Stomach (tissue), 4 donors: ENCODE data around the gene NUP210.

Experiments
- POLR2AphosphoS5 ChIP-seq, 3 donors: sonication (generic); formaldehyde crosslinking; IDR thresholded peaks; one replicate each; pipeline ENCODE4 v1.6.1; 2016; ENCODE audit warnings: antibody characterized with exemption in 3 of 3
- TF ChIP-seq, protein P1 (sequence below), 7 experiments: fragments of 450-650 bp in 4 of 7; fragments of 200-600 bp in 3 of 7; sonication (generic) in 3 of 7; IDR thresholded peaks; one replicate each; pipeline ENCODE4 v1.5.1; 2016 to 2019; ENCODE audit warnings: antibody characterized with exemption in 7 of 7, control low read depth in 2 of 7, mild to moderate bottlenecking in 1 of 7

DNA sequence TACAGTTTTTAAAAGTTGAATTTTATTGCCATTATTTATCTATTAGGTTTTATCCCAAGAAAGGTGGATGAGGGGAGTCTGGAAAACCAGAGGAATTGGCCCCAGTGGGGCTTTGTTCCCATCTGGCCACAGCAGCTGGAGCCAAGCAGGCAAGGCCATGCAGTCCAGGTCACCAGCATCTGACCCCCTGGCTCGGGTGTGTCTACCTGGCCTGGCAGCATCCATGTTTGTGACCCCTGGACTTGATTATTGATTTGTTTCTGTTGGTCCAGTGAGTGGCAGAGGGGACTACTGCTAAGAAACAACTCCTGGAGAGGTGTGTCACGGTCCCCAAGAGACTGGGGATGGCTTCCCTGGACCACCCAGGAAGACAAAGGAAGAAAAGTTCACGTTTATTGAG, 111.1 kb downstream of the NUP210 start:
- TF ChIP-seq, protein P1, sequence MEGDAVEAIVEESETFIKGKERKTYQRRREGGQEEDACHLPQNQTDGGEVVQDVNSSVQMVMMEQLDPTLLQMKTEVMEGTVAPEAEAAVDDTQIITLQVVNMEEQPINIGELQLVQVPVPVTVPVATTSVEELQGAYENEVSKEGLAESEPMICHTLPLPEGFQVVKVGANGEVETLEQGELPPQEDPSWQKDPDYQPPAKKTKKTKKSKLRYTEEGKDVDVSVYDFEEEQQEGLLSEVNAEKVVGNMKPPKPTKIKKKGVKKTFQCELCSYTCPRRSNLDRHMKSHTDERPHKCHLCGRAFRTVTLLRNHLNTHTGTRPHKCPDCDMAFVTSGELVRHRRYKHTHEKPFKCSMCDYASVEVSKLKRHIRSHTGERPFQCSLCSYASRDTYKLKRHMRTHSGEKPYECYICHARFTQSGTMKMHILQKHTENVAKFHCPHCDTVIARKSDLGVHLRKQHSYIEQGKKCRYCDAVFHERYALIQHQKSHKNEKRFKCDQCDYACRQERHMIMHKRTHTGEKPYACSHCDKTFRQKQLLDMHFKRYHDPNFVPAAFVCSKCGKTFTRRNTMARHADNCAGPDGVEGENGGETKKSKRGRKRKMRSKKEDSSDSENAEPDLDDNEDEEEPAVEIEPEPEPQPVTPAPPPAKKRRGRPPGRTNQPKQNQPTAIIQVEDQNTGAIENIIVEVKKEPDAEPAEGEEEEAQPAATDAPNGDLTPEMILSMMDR (IDR thresholded peaks at IDR 0.05) = no peak
- no peak for TF ChIP-seq POLR2AphosphoS5 (IDR thresholded peaks at IDR 0.05)
